GM18867 (cell line): ENCODE results near the gene IDH1.
"Not testable (repeated sequence)": the region's sequence is repeated elsewhere in the genome, so short reads cannot be mapped to it uniquely, and the experiment has no call there.

Experiments
- ATAC-seq: cut with Tn5 transposase; IDR thresholded peaks from one replicate; pipeline ENCODE4 v1.9.1; 2021; ENCODE audit warnings: mild to moderate bottlenecking, moderate library complexity; ENCODE audit not compliant: unreplicated experiment

The IDH1 gene

GRCh38 chr2:208254871-208255556, at the start of gene IDH1:
TSS of gene IDH1 (minus strand) at chr2:208255071. CDS start at chr2:208251551, 3,520 bp downstream.
- ATAC-seq: peak; percentile 75

DNA sequence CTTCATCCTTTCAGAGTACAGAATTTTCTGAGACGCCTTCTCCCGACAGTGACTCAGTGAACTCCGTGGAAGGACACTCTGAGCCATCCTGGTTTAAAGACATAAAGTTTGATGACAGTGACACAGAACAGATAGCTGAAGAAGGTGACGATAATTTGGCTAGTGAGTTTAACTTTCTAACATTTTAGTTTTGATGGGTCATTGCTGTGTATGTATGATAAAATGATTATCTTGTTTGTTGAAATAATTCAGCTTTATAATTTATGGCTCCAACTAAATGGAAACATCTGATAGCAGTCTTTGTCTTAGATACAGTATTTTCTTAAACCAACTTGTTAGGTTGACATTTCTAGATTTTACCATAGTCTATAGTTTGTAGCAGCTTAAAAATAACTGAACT, 49.3 kb upstream of the IDH1 start:
- no peak for ATAC-seq

DNA sequence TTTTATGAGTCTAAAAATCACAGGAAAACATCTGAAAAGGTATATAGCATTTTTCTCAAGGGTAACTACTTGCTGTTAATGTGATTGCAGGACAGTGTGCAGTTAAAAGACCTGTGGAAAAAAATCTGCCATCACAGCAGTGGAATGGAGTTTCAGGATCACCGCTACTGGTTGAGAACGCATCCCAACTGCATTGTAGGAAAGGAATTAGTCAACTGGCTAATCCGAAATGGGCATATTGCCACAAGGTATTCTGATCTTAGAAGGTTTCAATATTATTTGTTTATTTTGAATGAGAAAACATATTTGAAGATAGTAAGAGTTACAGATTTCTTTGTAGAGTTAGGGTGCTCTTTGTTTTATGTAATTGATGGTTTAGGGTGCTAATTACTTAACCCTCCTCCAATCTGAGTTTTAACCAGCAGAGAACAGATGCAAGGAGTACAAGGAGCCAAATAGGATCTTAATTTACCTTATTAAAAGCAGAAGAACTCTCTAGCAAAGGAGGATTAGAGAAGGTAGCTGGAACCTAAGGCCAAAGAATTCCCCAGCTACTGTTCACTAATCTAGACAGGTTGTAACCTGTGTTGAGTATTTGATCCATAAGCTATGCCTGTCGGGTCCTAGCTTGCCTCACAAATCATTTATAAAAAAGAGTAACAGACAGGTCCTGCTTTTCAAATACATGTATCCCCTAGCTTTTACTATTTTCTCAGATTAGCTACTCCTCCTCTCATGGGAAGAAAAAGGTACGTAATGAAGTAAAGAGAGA, 46.2 kb upstream of the IDH1 start:
- no peak for ATAC-seq

DNA sequence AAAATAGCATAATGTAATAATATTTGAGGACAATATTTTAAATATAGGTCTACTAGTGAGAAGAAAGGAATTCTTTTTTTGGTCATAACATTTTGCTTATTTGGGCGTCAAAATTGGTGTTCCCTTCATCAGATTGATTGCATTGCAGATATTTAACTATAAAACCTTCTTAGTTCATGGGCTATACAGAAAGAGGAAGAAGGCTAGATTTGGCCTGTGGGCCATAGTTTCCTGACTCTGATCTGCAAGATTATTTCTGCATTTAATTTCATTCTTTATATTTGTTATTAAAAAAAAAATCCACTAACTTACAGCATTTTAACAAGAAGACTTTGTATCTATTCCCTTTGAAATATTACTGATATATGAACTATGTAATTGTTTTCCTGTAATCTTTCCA, 43.1 kb upstream of the IDH1 start:
- ATAC-seq: no peak

GRCh38 chr2:208296610-208297009, 41.7 kb upstream of the IDH1 start:
- ATAC-seq: no peak

DNA sequence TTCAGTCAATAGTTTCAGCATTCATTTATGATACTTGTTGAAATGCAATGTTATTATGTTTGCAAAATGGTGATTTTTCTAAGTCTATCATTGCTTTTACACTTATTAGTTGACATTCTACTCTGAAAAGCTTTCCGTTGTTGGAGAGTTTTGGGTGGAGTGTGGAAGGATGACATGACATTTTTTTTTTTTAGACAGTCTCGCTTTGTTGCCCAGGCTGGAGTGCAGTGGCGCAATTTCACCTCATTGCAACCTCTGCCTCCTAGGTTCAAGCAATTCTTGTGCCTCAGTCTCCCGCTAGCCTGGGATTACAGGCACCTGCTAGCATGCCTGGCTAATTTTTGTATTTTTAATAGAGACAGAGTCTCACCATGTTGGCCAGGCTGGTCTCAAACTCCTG, 41.0 kb upstream of the IDH1 start:
- ATAC-seq: no peak

DNA sequence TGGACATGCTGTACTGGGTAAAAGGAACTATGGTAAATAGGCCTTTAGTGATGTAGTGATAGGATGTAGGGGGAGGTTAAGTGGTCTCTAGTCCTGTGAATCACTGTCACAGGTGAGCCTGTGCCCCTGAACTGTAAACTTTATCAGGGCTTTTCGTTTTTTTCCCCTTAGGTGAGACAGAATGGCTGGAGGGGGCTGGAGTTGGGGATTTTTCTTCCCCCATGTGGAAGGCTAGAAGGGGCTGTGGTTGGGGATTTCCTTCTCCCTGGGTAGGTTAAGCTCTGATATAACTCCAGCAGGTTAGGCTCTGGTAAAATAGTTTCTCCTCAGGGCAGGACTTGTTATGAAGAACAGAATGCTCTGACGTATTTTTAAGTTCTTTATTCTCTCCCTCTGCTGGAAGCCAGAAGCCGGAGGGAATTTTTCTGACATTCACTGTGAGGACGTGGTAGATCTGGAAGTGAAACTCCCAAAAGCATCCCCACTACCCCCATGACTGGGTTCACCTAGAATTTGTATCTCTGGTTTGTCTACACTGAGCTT, 39.7 kb upstream of the IDH1 start:
- no peak for ATAC-seq

DNA sequence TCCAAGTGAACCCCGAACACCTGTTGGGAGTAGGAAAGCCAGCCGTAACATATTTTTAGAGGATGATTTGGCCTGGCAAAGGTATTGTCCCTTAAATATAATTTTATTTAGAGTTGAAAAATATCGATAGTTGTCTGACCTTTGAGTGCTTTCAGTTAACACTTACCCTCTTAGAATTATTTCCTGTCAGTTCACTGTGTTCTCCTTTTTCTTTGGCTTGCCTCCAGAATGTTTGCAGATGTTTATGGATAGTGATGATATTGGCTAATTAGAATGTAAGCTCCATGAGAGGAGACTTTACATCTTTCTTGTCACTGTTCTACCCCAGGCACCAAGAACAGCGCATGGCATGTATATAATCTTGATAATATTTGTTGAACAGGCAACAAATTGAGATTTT, 31.0 kb upstream of the IDH1 start:
- no peak for ATAC-seq

GRCh38 chr2:208280933-208281332, 26.1 kb upstream of the IDH1 start:
- no peak for ATAC-seq

GRCh38 chr2:208280234-208280633, 25.4 kb upstream of the IDH1 start:
- ATAC-seq: no peak

DNA sequence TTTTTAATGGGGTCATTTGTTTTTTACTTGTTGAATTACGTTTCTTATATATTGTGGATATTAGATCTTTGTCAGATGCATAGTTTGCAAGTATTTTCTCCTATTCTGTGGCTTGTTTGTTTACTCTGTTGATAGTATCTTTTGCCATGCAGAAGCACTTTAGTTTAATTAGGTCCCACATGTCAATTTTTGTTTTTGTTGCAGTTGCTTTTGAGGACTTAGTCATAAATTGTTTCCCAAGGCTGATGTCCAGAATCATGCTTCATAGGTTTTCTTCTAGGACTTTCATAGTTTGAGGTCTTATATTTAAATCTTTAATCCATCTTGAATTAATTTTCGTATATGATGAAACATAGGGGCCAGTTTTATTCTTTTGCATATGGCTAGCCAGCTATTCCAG, 24.4 kb upstream of the IDH1 start:
- no peak for ATAC-seq

GRCh38 chr2:208278549-208278948, 23.7 kb upstream of the IDH1 start:
- no peak for ATAC-seq

DNA sequence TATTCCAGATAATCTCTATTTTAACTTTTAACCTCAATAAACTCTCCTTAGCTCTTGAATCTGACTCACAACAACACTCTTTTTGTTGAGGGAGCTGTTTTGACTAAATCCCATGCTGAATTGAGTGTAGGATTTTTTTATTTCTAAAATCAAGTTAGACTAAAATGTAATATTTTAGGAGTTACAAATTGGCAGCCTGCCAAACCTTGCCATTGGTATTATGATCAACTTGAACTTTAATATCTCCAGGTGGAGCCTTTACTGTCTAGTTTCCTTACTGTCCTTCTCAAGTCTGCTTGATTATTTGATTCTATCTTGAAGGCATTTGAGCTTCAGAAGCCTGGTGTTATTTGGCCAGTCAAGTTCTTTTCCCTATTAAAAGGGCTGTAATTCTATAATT, 19.9 kb upstream of the IDH1 start:
- no peak for ATAC-seq

DNA sequence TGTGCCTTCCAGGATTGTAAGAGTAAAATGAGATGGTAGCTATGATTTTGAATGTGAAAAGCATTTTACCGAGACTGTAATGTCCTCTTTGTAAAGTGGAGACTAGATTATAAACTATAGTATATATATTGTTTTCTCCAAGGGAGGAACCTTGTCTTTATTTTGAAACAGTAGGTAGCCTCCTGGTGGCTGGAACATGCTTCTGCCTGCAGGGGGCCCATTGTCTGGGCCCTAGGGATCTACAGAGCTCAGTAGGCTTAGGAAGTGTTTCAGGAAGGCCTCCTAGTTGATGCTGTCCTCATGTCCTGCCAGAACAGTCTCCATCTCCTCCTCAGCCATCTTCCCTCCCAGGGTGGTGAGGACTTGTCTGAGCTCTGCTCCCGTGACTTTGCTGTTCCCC, 14.2 kb upstream of the IDH1 start:
- no peak for ATAC-seq

DNA sequence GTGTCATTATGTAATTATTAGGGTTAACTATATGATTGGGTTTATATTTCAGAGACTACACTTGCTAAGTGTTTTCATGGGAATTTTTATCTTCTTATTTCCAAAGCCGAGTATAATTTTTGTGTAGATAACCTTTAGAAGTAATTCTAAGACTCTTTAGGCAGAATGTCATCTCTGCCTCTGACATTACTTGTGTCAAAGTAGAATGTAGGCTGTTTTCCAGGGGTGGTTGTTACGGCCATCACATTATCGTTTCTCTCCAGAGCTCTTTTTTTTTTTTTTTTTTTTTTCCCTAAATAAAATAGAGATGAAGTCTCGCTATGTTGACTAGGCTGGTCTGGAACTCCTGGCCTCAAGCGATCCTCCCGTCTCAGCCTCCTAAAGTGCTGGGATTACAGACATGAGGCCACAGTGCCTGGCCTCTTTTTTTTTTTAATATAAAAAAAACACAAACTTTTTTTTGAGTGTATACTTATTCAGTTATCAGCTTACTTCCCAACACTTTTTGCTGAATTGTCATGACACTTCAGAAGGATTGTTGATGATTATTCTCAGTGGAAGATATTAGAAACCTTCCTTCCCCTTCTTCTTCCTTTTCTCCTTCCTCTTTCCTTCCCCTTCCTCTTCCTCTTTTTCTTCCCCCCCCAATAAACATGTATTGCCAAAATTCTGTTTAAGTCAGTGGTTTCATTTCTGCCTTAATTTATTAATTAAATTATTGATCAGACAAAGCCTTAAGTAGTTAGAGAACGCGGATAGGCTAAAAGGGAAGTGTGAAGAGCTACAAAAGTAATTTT, 13.5 kb upstream of the IDH1 start:
- no peak for ATAC-seq

DNA sequence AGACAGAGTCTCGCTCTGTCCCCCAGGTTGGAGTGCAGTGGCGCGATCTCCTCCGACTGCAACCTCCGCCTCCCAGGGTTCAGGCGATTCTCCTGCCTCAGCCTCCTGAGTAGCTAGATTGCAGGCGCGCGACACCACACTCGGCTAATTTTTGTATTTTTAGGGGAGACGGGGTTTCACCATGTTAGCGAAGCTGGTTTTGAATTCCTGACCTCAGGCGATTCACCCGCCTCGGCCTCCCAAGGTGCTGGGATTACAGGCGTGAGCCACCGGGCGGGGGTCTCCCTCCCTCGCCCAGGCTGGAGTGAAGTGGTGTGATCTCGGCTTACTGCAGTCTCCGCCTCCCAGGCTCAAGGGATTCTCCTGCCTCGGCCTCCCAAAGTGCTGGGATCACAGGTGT, 12.7 kb upstream of the IDH1 start:
- not testable (repeated sequence) for ATAC-seq

- no peak for ATAC-seq
These were observed 12.1 kb upstream of the IDH1 start for GRCh38 chr2:208266936-208267335.

DNA sequence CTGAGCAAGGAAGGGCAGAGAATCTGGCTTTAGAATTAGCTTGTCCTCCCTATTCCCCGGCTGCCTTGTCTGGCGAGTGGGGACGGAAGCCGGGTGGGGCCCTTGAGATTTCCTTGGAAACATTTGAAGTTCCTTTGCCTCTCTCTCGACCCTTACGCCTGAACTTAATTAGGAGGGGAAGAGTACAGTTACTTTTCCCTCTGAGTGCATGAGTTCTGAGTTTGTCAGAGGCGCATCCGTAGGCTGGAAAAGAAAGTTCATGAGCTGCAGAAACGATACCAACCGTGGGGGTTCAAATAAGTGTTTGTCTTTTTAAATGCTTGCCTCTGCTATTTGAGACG, 11.7 kb upstream of the IDH1 start:
- peak; percentile 5 for ATAC-seq

- peak; percentile 89 for ATAC-seq
These were observed 11.1 kb upstream of the IDH1 start, which contains the start of gene PIKFYVE for GRCh38 chr2:208265801-208266552. TSS of gene PIKFYVE (plus strand) at chr2:208266255. CDS start at chr2:208271520, 5,265 bp downstream.

GRCh38 chr2:208265371-208265800, 10.5 kb upstream of the IDH1 start:
- peak; percentile 38 for ATAC-seq
